Karpas-422 (cell line): ENCODE measurements around the gene TMEM88. TPM values are rescaled to one million over a fixed set of nuclear protein-coding genes. Genes with fewer than 3 reads are reported as not detected.

Source experiments
- DNase-seq: peaks from one replicate; pipeline ENCODE4 v3.0.0-alpha.2; 2015
- H2AFZ ChIP-seq: fragments of 200-600 bp; sonication (generic); 2 replicates; pipeline ENCODE4 v1.6.1; 2014; ENCODE audit warnings: antibody characterized with exemption, low read length, mixed read lengths
- H3K27ac ChIP-seq: fragments of 200-600 bp; sonication (generic); 2 replicates; pipeline ENCODE4 v1.5.1; 2014; ENCODE audit warnings: mild to moderate bottlenecking, low read length, moderate library complexity
- H3K27me3 ChIP-seq: fragments of 200-600 bp; sonication (generic); 2 replicates; pipeline ENCODE4 v1.6.1; 2014; ENCODE audit warnings: low read length, mixed read lengths
- H3K36me3 ChIP-seq: fragments of 200-600 bp; sonication (generic); 2 replicates; pipeline ENCODE4 v1.6.1; 2014; ENCODE audit warnings: low read length, mixed read lengths; ENCODE audit not compliant: insufficient read depth
- H3K4me1 ChIP-seq: fragments of 200-600 bp; sonication (generic); 2 replicates; pipeline ENCODE4 v1.6.1; 2014; ENCODE audit warnings: mild to moderate bottlenecking, low read length, mixed read lengths
- H3K4me2 ChIP-seq: fragments of 200-600 bp; sonication (generic); 2 replicates; pipeline ENCODE4 v1.6.1; 2014; ENCODE audit warnings: low read length, low read depth, mild to moderate bottlenecking; ENCODE audit not compliant: poor library complexity, severe bottlenecking
- H3K4me3 ChIP-seq: fragments of 200-600 bp; sonication (generic); 2 replicates; pipeline ENCODE4 v1.5.1; 2014; ENCODE audit warnings: mild to moderate bottlenecking, antibody characterized with exemption, low read length, mixed read lengths
- H3K79me2 ChIP-seq: fragments of 200-600 bp; sonication (generic); 2 replicates; pipeline ENCODE4 v1.6.1; 2014; ENCODE audit warnings: mild to moderate bottlenecking, low read length, mixed read lengths
- H3K9ac ChIP-seq: fragments of 200-600 bp; sonication (generic); 2 replicates; pipeline ENCODE4 v1.6.0; 2014; ENCODE audit warnings: low read length
- H3K9me2 ChIP-seq: fragments of 200-600 bp; sonication (generic), shearing (Covaris generic); replicated peaks from 2 replicates; pipeline ENCODE4 v1.6.0; 2014; ENCODE audit warnings: mild to moderate bottlenecking, low read length, moderate library complexity; ENCODE audit not compliant: insufficient read depth
- H3K9me3 ChIP-seq: fragments of 300-700, 200-600 bp; sonication (generic); 2 replicates; pipeline ENCODE4 v1.6.1; 2014; ENCODE audit warnings: low read length, mixed read lengths
- H4K20me1 ChIP-seq: fragments of 200-600 bp; sonication (generic); 2 replicates; pipeline ENCODE4 v1.6.1; 2014; ENCODE audit warnings: mild to moderate bottlenecking, antibody characterized with exemption, low read length, low read depth; ENCODE audit not compliant: insufficient read depth
- total RNA-seq: library from RNA; depleted of rRNA; stranded (reverse); fragments of >200 nt; shearing (Covaris generic); gene quantifications from 2 replicates; pipeline ENCODE4 v1.2.3, GENCODE V29; 2014; ENCODE audit warnings: low replicate concordance

Gene TMEM88
- total RNA-seq, 1 experiment from 2014 or later, result 1.4 TPM

DNA sequence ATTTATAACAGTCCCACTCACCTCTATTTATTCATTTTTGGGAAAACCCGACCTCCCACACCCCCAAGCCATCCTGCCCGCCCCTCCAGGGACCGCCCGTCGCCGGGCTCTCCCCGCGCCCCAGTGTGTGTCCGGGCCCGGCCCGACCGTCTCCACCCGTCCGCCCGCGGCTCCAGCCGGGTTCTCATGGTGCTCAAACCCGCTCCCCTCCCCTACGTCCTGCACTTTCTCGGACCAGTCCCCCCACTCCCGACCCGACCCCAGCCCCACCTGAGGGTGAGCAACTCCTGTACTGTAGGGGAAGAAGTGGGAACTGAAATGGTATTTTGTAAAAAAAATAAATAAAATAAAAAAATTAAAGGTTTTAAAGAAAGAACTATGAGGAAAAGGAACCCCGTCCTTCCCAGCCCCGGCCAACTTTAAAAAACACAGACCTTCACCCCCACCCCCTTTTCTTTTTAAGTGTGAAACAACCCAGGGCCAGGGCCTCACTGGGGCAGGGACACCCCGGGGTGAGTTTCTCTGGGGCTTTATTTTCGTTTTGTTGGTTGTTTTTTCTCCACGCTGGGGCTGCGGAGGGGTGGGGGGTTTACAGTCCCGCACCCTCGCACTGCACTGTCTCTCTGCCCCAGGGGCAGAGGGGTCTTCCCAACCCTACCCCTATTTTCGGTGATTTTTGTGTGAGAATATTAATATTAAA is 638 bp upstream of the TMEM88 start:
- Histone ChIP-seq H3K36me3 (peaks cover 17% of the 10 kb centered on the region; the same call in 1 of the 2 replicates), H3K4me3 (no peak overlapping the region), H2AFZ (no peak overlapping the region), H3K9ac (no peak overlapping the region), H4K20me1 (no peaks in the 10 kb centered on the region), H3K79me2 (peaks cover 22% of the 10 kb centered on the region), H3K9me2 (no peaks in the 10 kb centered on the region), H3K4me2 (no peak overlapping the region), H3K9me3 (no peaks in the 10 kb centered on the region), H3K27me3 (no peaks in the 10 kb centered on the region), H3K4me1 (peaks cover 62% of the 10 kb centered on the region), H3K27ac (no peak overlapping the region)
- no peak for DNase-seq

DNA sequence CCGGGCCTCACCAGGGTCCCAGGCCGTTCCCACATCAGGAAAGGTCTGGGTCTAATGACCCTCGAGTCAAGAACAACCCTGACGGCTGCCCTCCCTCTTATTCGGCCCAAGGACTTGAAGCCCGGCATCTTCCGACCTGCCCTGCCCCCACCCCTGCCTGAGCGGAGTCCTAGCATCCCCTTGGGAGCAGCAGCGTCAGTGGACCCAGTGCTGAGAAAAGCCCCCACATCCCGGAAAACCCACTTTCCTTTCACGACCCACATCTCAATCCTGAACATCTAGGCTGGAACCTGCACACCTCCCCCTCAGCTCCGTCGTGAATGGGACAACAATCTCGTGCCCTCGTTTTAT is 769 bp downstream of the TMEM88 start:
- Histone ChIP-seq H3K4me1 (peaks cover 53% of the 10 kb centered on the region), H3K27ac (peak overlapping the region; percentile 91), H3K36me3 (peaks cover 17% of the 10 kb centered on the region; the same call in 1 of the 2 replicates), H3K9me2 (no peaks in the 10 kb centered on the region), H3K9me3 (no peaks in the 10 kb centered on the region), H4K20me1 (no peaks in the 10 kb centered on the region), H3K4me3 (peak overlapping the region; percentile 76), H2AFZ (no peak overlapping the region), H3K79me2 (peaks cover 25% of the 10 kb centered on the region), H3K4me2 (peak overlapping the region; percentile 91), H3K27me3 (no peaks in the 10 kb centered on the region), H3K9ac (peak overlapping the region; percentile 84)
- no peak for DNase-seq

DNA sequence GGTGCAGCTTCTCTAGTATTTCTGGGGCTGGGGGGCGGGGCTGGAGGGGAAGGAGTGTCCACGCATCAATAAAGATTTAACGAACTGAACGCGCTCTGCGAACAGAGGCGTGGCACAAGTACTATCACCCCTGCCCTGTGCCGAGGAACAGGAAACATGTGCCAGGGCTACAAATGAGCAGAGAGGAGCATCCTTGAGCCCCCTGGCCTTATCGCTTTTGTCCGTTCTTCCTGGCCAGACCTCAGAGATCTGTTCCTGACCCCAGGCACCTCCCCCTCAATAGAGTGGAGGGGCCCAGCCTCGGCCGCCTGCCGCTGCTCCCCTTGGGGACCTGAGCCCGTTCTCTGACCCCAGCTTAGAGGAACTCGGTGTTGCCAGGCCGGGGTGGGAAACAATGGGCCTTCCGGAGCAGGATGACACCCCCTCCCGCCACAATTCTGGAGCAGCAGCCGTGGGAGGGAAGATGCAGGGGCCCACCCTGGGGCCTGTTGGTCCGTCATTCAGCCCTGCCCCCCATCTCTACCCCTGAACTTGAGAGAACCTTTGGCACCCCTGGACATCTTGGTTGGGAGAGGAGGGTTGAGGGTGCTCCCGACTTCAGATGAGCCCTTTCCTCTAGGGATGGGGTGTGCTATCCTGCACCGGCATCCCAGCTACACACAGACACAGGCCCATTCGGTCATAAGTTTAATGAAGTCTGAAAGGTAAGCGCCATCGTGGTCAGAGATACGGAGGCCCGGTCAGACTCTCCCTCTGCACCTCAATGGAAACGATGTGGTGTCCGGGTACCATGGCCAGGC is 1.3 kb downstream of the TMEM88 start:
- Histone ChIP-seq H3K4me3 (peak overlapping the region; percentile 76), H3K27ac (peak overlapping the region; percentile 91), H3K9me2 (no peaks in the 10 kb centered on the region), H3K27me3 (no peaks in the 10 kb centered on the region), H3K4me1 (peaks cover 47% of the 10 kb centered on the region), H4K20me1 (no peaks in the 10 kb centered on the region), H3K36me3 (peaks cover 14% of the 10 kb centered on the region; the same call in 1 of the 2 replicates), H3K79me2 (peaks cover 25% of the 10 kb centered on the region), H2AFZ (no peak overlapping the region), H3K9me3 (no peaks in the 10 kb centered on the region), H3K4me2 (peak overlapping the region; percentile 91), H3K9ac (peak overlapping the region; percentile 84)
- peak; percentile 95 for DNase-seq

DNA sequence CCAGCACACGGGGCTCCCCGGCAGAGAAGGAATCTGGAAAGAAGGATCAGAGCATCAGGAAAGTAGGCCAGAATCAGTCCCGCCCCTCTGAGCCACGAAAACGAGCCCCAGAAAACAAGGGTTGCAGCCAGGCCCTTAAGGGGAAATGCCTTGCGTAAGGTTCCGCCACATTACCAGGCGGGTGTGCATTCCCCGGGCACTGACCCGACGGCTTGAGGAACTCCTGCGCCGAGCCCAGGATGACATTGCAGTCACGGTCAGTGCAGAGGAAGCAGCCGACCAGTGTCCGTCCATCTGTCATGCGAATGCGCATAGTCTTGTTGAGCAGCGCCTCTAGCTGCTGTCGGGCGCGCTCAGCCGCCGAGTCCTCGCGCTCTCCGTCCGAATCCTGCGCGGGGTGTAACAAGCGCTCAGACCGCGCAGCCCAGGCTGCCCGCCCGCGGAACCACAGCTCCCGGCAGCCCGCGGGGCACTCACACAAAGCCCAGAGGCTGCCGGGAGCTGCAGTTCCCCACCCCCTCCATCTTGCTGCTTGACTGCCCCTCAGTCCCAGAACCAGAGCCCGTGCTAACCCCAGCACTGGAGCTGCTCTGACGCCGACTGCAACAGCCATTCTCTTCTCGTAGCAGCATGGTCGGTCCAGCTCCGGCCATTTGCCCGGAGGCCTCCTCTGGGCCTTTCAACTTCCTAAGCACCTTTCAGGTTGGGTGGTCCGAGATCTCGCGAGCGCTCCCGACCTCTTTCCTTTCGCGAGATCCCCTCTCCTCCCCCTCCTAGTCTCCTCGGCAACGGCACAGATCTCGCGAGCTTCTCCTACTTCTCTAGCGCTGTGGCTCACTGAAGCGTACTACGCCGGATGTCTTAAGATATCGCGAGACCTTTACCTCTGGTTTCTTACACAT is 2.2 kb downstream of the TMEM88 start, which contains the start of gene NAA38:
TSS of gene NAA38 (minus strand) at position 749 of the 902 bp plus-strand sequence. CDS start at position 653, 96 bp downstream.
- H3K4me1 ChIP-seq, result peaks cover 41% of the 10 kb centered on the region
- H3K36me3 ChIP-seq, result peaks cover 10% of the 10 kb centered on the region; the same call in 1 of the 2 replicates
- peak within 1 kb of the TSS; percentile 76 for H3K4me3 ChIP-seq

DNA sequence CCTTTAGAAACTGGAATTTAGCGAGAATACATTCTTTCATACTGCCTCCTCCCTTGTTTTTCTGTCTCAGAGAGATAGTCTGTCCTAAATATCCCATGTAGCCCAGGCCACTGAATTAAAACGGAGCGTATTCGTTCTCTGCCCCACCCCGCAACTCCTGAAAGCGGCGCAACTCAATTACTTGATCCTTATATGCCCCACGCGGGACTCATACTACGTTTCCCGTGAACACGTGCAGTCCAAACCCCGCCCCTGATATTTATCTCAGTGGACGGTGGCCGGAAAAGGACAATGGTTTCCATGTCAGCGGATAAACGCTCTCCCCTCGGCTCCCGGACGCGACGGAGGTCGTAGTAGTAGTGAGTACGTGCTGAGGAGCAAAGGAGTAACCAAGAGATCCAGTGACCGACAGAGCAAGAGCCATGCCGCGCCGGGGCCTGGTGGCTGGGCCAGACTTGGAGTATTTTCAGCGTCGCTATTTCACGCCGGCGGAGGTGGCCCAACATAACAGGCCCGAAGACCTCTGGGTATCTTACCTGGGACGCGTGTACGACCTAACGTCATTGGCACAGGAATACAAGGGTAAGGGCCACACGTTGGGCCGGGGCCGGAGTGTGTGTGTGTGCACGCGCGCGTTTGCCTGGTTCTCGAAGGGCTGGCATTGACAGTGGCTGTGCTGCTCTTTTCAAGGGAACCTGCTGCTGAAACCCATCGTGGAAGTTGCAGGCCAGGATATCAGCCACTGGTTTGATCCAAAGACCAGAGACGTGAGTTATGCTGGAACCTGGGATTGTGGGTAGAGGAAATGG is 3.1 kb downstream of the TMEM88 start, which contains the start of gene CYB5D1:
TSS of gene CYB5D1 (plus strand) at position 291 of the 809 bp plus-strand sequence. CDS start at position 423, 132 bp downstream.
- Histone ChIP-seq H3K9me3 (no peaks in the 10 kb centered on the region), H3K9me2 (no peaks in the 10 kb centered on the region), H3K27me3 (no peaks in the 10 kb centered on the region), H3K79me2 (peaks cover 18% of the 10 kb centered on the region), H3K4me3 (peak within 1 kb of the TSS; percentile 76), H3K36me3 (0 out of 2 replicates have a peak, but pooled peaks cover 2% of the 10 kb centered on the region), H3K4me2 (peak within 1 kb of the TSS; percentile 91), H2AFZ (peak within 1 kb of the TSS; percentile 75; the same call in 1 of the 2 replicates), H3K27ac (peak within 1 kb of the TSS; percentile 91), H4K20me1 (no peaks in the 10 kb centered on the region), H3K4me1 (peaks cover 41% of the 10 kb centered on the region), H3K9ac (peak within 1 kb of the TSS; percentile 84)
- peak; percentile 96 for DNase-seq

More for the DNA sequence above, 2.2 kb downstream of the TMEM88 start, which contains the start of gene NAA38:
- Histone ChIP-seq H3K27me3 (no peaks in the 10 kb centered on the region), H3K9ac (peak within 1 kb of the TSS; percentile 84), H4K20me1 (no peaks in the 10 kb centered on the region), H3K27ac (peak within 1 kb of the TSS; percentile 91), H3K9me2 (no peaks in the 10 kb centered on the region), H3K9me3 (no peaks in the 10 kb centered on the region), H3K4me2 (peak within 1 kb of the TSS; percentile 91), H2AFZ (peak within 1 kb of the TSS; percentile 75; the same call in 1 of the 2 replicates), H3K79me2 (peaks cover 25% of the 10 kb centered on the region)
- peak; percentile 100 for DNase-seq

DNA sequence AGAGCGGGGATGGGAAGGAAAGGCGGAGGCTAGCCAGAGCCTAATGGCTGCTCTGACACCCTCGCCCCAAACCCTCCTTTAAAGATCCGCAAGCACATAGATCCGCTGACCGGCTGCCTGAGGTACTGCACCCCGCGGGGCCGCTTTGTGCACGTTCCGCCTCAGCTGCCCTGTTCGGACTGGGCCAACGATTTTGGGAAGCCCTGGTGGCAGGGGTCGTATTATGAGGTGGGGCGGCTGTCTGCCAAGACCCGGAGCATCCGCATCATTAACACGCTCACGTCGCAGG is 3.6 kb downstream of the TMEM88 start:
- H3K4me3 ChIP-seq, result peak overlapping the region; percentile 76
- DNase-seq, result no peak
- H3K9me2 ChIP-seq, result no peaks in the 10 kb centered on the region
- no peaks in the 10 kb centered on the region for H3K27me3 ChIP-seq
- H3K79me2 ChIP-seq, result peaks cover 18% of the 10 kb centered on the region
- H3K36me3 ChIP-seq, result no peaks in the 10 kb centered on the region
- H3K4me1 ChIP-seq, result peaks cover 46% of the 10 kb centered on the region
- no peak overlapping the region for H3K27ac ChIP-seq
- H3K4me2 ChIP-seq, result peak overlapping the region; percentile 91
- H2AFZ ChIP-seq, result no peak overlapping the region
- no peaks in the 10 kb centered on the region for H3K9me3 ChIP-seq
- peak overlapping the region; percentile 84 for H3K9ac ChIP-seq
- no peaks in the 10 kb centered on the region for H4K20me1 ChIP-seq

DNA sequence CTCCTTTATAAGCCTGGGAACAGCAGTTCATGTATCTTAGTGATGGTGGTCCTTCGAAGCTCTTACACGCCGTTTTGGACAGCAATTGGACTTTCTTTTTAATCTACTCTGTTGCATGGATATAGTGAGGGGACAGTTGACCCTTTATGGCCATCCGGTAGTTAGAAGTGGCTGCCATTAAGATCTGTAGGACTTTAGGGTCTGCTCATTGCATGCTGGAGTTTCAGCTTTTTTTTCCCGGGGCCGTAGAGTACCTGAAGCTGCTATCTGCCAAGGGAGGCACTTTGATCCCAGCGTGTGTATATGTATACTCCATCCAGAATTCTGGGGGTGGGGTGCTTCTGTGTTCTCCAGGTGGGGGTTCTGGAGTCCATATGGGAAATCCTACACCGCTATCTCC is 4.2 kb downstream of the TMEM88 start:
- H3K4me2 ChIP-seq, result peak overlapping the region; percentile 91
- no peaks in the 10 kb centered on the region for H3K27me3 ChIP-seq
- H2AFZ ChIP-seq, result no peak overlapping the region
- H3K9ac ChIP-seq, result peak overlapping the region; percentile 84; the same call in 1 of the 2 replicates
- no peaks in the 10 kb centered on the region for H3K9me3 ChIP-seq
- H4K20me1 ChIP-seq, result no peaks in the 10 kb centered on the region
- no peak for DNase-seq
- H3K27ac ChIP-seq, result no peak overlapping the region
- no peaks in the 10 kb centered on the region for H3K36me3 ChIP-seq
- peaks cover 52% of the 10 kb centered on the region for H3K4me1 ChIP-seq
- H3K79me2 ChIP-seq, result peaks cover 18% of the 10 kb centered on the region
- H3K9me2 ChIP-seq, result no peaks in the 10 kb centered on the region
- no peak overlapping the region for H3K4me3 ChIP-seq
